H1 (cell line): ENCODE results near the gene KAZALD1. TPM values are rescaled to one million over a fixed set of nuclear protein-coding genes. Genes with fewer than 3 reads are reported as not detected.
"Not testable (repeated sequence)": the region's sequence is repeated elsewhere in the genome, so short reads cannot be mapped to it uniquely, and the experiment has no call there.

ENCODE experiments used
- CTCF ChIA-PET: fragments of 300-600 bp; sonication (Branson Sonifier 250); formaldehyde crosslinking; loops from one replicate; lab custom pipeline; 2021; ENCODE audit not compliant: partially characterized antibody; lab: Charles Lee
- POLR2A ChIA-PET: fragments of 300-600 bp; sonication (Branson Sonifier 250); formaldehyde crosslinking; loops from one replicate; lab custom pipeline; 2021; ENCODE audit warnings: inconsistent platforms; ENCODE audit not compliant: partially characterized antibody; lab: Charles Lee
- DNase-seq, 2 experiments: peaks; one replicate each; pipeline versions ENCODE4 v3.0.0 to v3.0.0-alpha.2; 2010 to 2022; ENCODE audit warnings: low spot score in 2 of 2, low read depth in 1 of 2, mixed read lengths in 1 of 2
- FAIRE-seq: peaks from 2 replicates; lab custom pipeline; 2011; peaks lifted over from hg19 to GRCh38; lab: Jason Lieb, UNC
- H2AFZ ChIP-seq: 2 replicates; pipeline ENCODE4 v1.8.1; 2012; ENCODE audit warnings: low read length, inconsistent platforms
- H2AK5ac ChIP-seq: 2 replicates; pipeline ENCODE4 v1.6.1; 2013; ENCODE audit warnings: low read depth, low read length
- H2BK120ac ChIP-seq: replicated peaks from 2 replicates; pipeline ENCODE3; 2013; ENCODE audit warnings: low read depth, low read length, inconsistent platforms
- H2BK12ac ChIP-seq: 2 replicates; pipeline ENCODE4 v1.6.1; 2013; ENCODE audit warnings: low read depth, low read length
- H2BK15ac ChIP-seq: 2 replicates; pipeline ENCODE4 v1.6.1; 2013; ENCODE audit warnings: low read length
- H2BK20ac ChIP-seq: 2 replicates; pipeline ENCODE4 v1.6.1; 2013; ENCODE audit warnings: low read length
- H2BK5ac ChIP-seq: 2 replicates; pipeline ENCODE4 v1.6.1; 2013; ENCODE audit warnings: low read depth, low read length
- H3K14ac ChIP-seq: 2 replicates; pipeline ENCODE4 v1.6.1; 2013; ENCODE audit warnings: inconsistent platforms; ENCODE audit not compliant: insufficient read length
- H3K18ac ChIP-seq: 2 replicates; pipeline ENCODE4 v1.6.1; 2013; ENCODE audit warnings: low read length; ENCODE audit errors: extremely low read depth
- H3K23ac ChIP-seq: 2 replicates; pipeline ENCODE4 v1.6.1; 2013; ENCODE audit warnings: inconsistent platforms; ENCODE audit not compliant: insufficient read length
- H3K23me2 ChIP-seq: 2 replicates; pipeline ENCODE4 v1.6.1; 2013; ENCODE audit warnings: low read depth, low read length
- H3K27ac ChIP-seq: 2 replicates; pipeline ENCODE4 v1.6.1; 2011; ENCODE audit warnings: low read depth, low read length, inconsistent platforms
- H3K27me3 ChIP-seq, 4 experiments: replicated peaks in 1 of 4; 1 replicate in 1 of 4; 2 replicates in 3 of 4; pipeline versions ENCODE4 v1.6.1 to v1.8.1; 2011 to 2013; ENCODE audit warnings: low read length in 3 of 4, mild to moderate bottlenecking in 3 of 4, inconsistent platforms in 2 of 4, mixed read lengths in 2 of 4, moderate library complexity in 1 of 4; ENCODE audit not compliant: control insufficient read depth in 3 of 4, insufficient read depth in 3 of 4; ENCODE audit errors: extremely low read depth in 1 of 4
- H3K36me3 ChIP-seq, 4 experiments: 2 replicates each; pipeline versions ENCODE4 v1.6.1 to v1.8.1; 2011 to 2013; ENCODE audit warnings: mild to moderate bottlenecking in 4 of 4, low read length in 3 of 4, moderate library complexity in 2 of 4, control low read depth in 1 of 4, inconsistent platforms in 1 of 4; ENCODE audit not compliant: insufficient read depth in 4 of 4, control insufficient read depth in 2 of 4
- H3K4ac ChIP-seq: replicated peaks from 2 replicates; pipeline ENCODE3; 2013; ENCODE audit warnings: low read length, low read depth, mixed read lengths, inconsistent platforms; ENCODE audit not compliant: insufficient read length
- H3K4me1 ChIP-seq, 4 experiments: replicated peaks in 1 of 4; 1 replicate in 1 of 4; 2 replicates in 3 of 4; pipeline versions ENCODE4 v1.6.1 to v1.8.1; 2011 to 2013; ENCODE audit warnings: low read length in 3 of 4, inconsistent platforms in 2 of 4, mixed read lengths in 1 of 4; ENCODE audit not compliant: insufficient read depth in 4 of 4, control insufficient read depth in 3 of 4
- H3K4me2 ChIP-seq, 2 experiments: 2 replicates each; pipeline versions ENCODE4 v1.6.1 to v1.8.1; 2011 to 2013; ENCODE audit warnings: low read depth in 2 of 2, low read length in 2 of 2, control low read depth in 1 of 2, inconsistent platforms in 1 of 2, mild to moderate bottlenecking in 1 of 2; ENCODE audit not compliant: insufficient read depth in 1 of 2
- H3K4me3 ChIP-seq, 4 experiments: fragments of 200-600, 300-600 bp in 1 of 4; sonication (generic), shearing (Covaris generic), sonication (Bioruptor Twin) in 1 of 4; 2 replicates each; pipeline versions ENCODE4 v1.5.1 to v1.8.1; 2011 to 2016; ENCODE audit warnings: low read length in 4 of 4, low read depth in 3 of 4, control low read depth in 2 of 4, inconsistent platforms in 2 of 4, mild to moderate bottlenecking in 2 of 4, mixed read lengths in 1 of 4, moderate library complexity in 1 of 4; ENCODE audit not compliant: insufficient read depth in 2 of 4; ENCODE audit errors: extremely low read depth in 1 of 4
- H3K56ac ChIP-seq: replicated peaks from 2 replicates; pipeline ENCODE3; 2013; ENCODE audit warnings: low read depth, mild to moderate bottlenecking, mixed read lengths, low read length, inconsistent platforms; ENCODE audit not compliant: insufficient read length
- H3K79me1 ChIP-seq: 2 replicates; pipeline ENCODE4 v1.6.1; 2013; ENCODE audit warnings: low read depth, low read length, control low read depth
- H3K79me2 ChIP-seq, 2 experiments: 2 replicates each; pipeline versions ENCODE4 v1.6.1 to v1.8.1; 2012 to 2013; ENCODE audit warnings: low read length in 2 of 2, mild to moderate bottlenecking in 2 of 2, inconsistent platforms in 1 of 2; ENCODE audit not compliant: insufficient read depth in 2 of 2, control insufficient read depth in 1 of 2
- H3K9ac ChIP-seq, 4 experiments: replicated peaks in 1 of 4; 1 replicate in 1 of 4; 2 replicates in 3 of 4; pipeline versions ENCODE4 v1.6.1 to v1.8.1; 2011 to 2013; ENCODE audit warnings: low read depth in 3 of 4, low read length in 3 of 4, control low read depth in 2 of 4, mild to moderate bottlenecking in 2 of 4, moderate library complexity in 2 of 4, inconsistent platforms in 1 of 4; ENCODE audit errors: extremely low read depth in 1 of 4
- H3K9me3 ChIP-seq, 2 experiments: 2 replicates each; pipeline versions ENCODE4 v1.6.1 to v1.8.1; 2012 to 2013; ENCODE audit warnings: mild to moderate bottlenecking in 2 of 2, moderate library complexity in 2 of 2, control low read depth in 1 of 2, inconsistent platforms in 1 of 2, low read depth in 1 of 2, low read length in 1 of 2, mixed read lengths in 1 of 2; ENCODE audit not compliant: insufficient read depth in 2 of 2
- H4K20me1 ChIP-seq, 2 experiments: replicated peaks in 1 of 2; 2 replicates each; pipeline versions ENCODE3 to v1.8.1; 2011 to 2013; ENCODE audit warnings: inconsistent platforms in 2 of 2, low read length in 2 of 2, mild to moderate bottlenecking in 1 of 2; ENCODE audit not compliant: insufficient read depth in 2 of 2, control insufficient read depth in 1 of 2
- H4K5ac ChIP-seq: 2 replicates; pipeline ENCODE4 v1.6.1; 2013; ENCODE audit warnings: low read length, low read depth, mixed read lengths, inconsistent platforms; ENCODE audit not compliant: insufficient read length
- H4K8ac ChIP-seq: 2 replicates; pipeline ENCODE4 v1.8.0; 2013; ENCODE audit warnings: mild to moderate bottlenecking, moderate library complexity, low read length, inconsistent platforms; ENCODE audit not compliant: insufficient read depth; ENCODE audit errors: extremely low read depth
- H4K91ac ChIP-seq: replicated peaks from 2 replicates; pipeline ENCODE3; 2013; ENCODE audit warnings: low read length, mixed read lengths, inconsistent platforms; ENCODE audit not compliant: insufficient read length
- WGBS, 2 experiments: shearing (Covaris generic) in 1 of 2; methylation state at CpG; one replicate each; pipeline versions ENCODE4 v1.1.6 to v1.1.7; 2013 to 2015; ENCODE audit warnings: low lambda C conversion rate in 2 of 2, mixed read lengths in 2 of 2, inconsistent platforms in 1 of 2, low coverage in 1 of 2, missing lambda C conversion rate in 1 of 2; ENCODE audit not compliant: insufficient replicate concordance in 2 of 2, insufficient coverage in 1 of 2, insufficient read length in 1 of 2; ENCODE audit errors: extremely low coverage in 1 of 2, missing lambda C conversion rate in 1 of 2; 5-methylcytosine and 5-hydroxymethylcytosine counted together
- polyA plus RNA-seq, 7 experiments: library from polyadenylated mRNA; depleted of rRNA in 3 of 7; stranded (reverse) in 5 of 7; unstranded in 2 of 7; fragments of >200 nt in 5 of 7; fragments of 200-250 nt in 2 of 7; gene quantifications; 1 replicate in 5 of 7; 2 replicates in 1 of 7; 4 replicates in 1 of 7; pipeline versions ENCODE4 v1.2.1 to v1.2.3, GENCODE V29; 2011 to 2013; ENCODE audit warnings: missing spikeins in 2 of 7, mixed read lengths in 2 of 7
- total RNA-seq: library from RNA; stranded (reverse); fragmentation: NEBNext Ultra II Directional; extraction: Animal tissue kit (Norgen Biotek cat#: 25700); gene quantifications from 2 replicates; pipeline ENCODE4 v1.2.1, GENCODE V29; 2021

KAZALD1 gene
- total and polyA plus RNA-seq, 2 of the 8 experiments (the other 6 are each of a cell fraction or from before 2014, with no cell fraction given): 0.65 to 1.9 TPM

GRCh38 chr10:101034404-101034803 is 27.4 kb upstream of the KAZALD1 start:
- not testable (repeated sequence) for FAIRE-seq, H3K79me2 ChIP-seq, H4K20me1 ChIP-seq, H3K27ac ChIP-seq, H3K23ac ChIP-seq, H2AFZ ChIP-seq, H3K9me3 ChIP-seq, H4K8ac ChIP-seq, H3K4me3 ChIP-seq, H2AK5ac ChIP-seq, H3K4ac ChIP-seq, H3K36me3 ChIP-seq, H3K4me2 ChIP-seq, H2BK15ac ChIP-seq, H3K9ac ChIP-seq, H2BK120ac ChIP-seq, H2BK5ac ChIP-seq, H2BK12ac ChIP-seq, H4K5ac ChIP-seq, H3K14ac ChIP-seq, DNase-seq, H2BK20ac ChIP-seq, H3K56ac ChIP-seq, H3K79me1 ChIP-seq, H4K91ac ChIP-seq, H3K18ac ChIP-seq
- WGBS, 2 experiments: 78% methylated on average over 4 of the region's 4 CpGs; no CpG with 5 or more reads in 1 of the 2 experiments
- ChIA-PET CTCF (interaction anchor here (0.9 to 51.8 kb wide), 5 partner anchors 9 to 108 kb away, joined by 3 to 2176 read pairs (median 6); partner anchors contain the start of gene KAZALD1), POLR2A (interaction anchor here (0.7 kb wide), 1 partner anchor 12 kb away, joined by 4 read pairs; no protein-coding TSS in a partner anchor)
- Histone ChIP-seq H3K4me1 (peaks cover 0 to 23% (median 18%) of the 10 kb centered on the region in 4 experiments; a peak in 6 of 7 replicates), H3K23me2 (peaks cover 17% of the 10 kb centered on the region), H3K27me3 (peaks cover 1 to 45% (median 35%) of the 10 kb centered on the region in 4 experiments)
